ENCODE data around the gene SYNDIG1. TPM values are rescaled to one million over a fixed set of nuclear protein-coding genes. Genes with fewer than 3 reads are reported as not detected.

The SYNDIG1 gene
- total RNA-seq, 1 donor, result 2.2 TPM

DNA sequence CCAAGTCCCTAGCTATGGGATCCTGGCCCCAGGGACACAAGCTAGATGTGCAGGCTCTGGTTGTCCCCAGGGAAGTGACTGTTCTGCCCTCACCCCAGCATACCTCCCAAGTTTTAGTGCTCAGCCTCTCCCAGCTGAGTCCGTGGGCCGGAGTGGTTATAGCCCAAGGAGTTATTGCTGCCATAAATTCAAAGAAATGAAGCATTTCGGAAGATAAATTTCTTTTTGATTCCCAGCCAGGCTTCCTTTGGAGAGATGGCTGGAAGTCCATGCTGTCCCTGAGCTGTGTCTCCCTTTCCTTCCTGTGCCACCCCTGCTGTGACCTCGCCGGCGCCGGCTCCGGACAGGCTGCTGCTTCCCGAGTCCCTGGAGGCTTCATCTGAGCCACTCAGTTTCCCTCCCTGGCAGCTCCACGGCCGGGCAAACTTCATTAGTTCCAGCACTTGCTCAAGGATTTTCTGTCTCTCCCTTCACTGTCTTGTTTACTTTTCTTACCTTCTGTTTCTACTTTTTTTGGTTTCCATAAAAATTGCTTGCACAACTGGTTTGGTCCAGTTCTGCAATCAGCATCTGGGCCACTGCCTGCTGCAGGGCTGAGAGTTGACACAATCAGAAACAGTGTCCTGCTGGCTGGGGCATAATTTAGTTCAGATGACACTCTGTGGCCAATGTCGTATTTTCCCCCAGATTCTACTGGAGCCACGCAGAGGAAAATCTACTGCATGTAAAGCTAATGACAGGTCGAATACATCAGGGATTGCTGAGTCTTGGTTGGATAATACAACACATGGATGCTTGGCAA lies 225.5 kb downstream of the SYNDIG1 start:
- Histone ChIP-seq H3K27me3 (ENCODE audit: insufficient read depth, low read length) (peaks cover 7% of the 10 kb centered on the region), H3K4me1 (ENCODE audit: insufficient read depth, low read length) (peaks cover 8% of the 10 kb centered on the region), H4K20me1 (ENCODE audit: insufficient read depth, low read length) (no peaks in the 10 kb centered on the region), H3K4me3 (ENCODE audit: insufficient read depth, low read length) (no peak overlapping the region), H3K4me2 (ENCODE audit: insufficient read depth, low read length) (peak overlapping the region; percentile 28), H2AFZ (ENCODE audit: low read length) (peak overlapping the region; percentile 51), H3K27ac (ENCODE audit: low read depth, low read length) (no peak overlapping the region), H3K36me3 (ENCODE audit: insufficient read depth, low read length) (no peaks in the 10 kb centered on the region), H3K79me2 (ENCODE audit: insufficient read depth, low read length) (no peaks in the 10 kb centered on the region), H3K9me3 (ENCODE audit: low read depth, low read length) (no peaks in the 10 kb centered on the region)
- peak; percentile 66 for DNase-seq (ENCODE audit: insufficient read length, low spot score, missing footprints)
- TF ChIP-seq, protein P1, sequence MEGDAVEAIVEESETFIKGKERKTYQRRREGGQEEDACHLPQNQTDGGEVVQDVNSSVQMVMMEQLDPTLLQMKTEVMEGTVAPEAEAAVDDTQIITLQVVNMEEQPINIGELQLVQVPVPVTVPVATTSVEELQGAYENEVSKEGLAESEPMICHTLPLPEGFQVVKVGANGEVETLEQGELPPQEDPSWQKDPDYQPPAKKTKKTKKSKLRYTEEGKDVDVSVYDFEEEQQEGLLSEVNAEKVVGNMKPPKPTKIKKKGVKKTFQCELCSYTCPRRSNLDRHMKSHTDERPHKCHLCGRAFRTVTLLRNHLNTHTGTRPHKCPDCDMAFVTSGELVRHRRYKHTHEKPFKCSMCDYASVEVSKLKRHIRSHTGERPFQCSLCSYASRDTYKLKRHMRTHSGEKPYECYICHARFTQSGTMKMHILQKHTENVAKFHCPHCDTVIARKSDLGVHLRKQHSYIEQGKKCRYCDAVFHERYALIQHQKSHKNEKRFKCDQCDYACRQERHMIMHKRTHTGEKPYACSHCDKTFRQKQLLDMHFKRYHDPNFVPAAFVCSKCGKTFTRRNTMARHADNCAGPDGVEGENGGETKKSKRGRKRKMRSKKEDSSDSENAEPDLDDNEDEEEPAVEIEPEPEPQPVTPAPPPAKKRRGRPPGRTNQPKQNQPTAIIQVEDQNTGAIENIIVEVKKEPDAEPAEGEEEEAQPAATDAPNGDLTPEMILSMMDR (IDR thresholded peaks at IDR 0.05; ENCODE audit: extremely low read depth, low read depth, low read length), result no peak

DNA sequence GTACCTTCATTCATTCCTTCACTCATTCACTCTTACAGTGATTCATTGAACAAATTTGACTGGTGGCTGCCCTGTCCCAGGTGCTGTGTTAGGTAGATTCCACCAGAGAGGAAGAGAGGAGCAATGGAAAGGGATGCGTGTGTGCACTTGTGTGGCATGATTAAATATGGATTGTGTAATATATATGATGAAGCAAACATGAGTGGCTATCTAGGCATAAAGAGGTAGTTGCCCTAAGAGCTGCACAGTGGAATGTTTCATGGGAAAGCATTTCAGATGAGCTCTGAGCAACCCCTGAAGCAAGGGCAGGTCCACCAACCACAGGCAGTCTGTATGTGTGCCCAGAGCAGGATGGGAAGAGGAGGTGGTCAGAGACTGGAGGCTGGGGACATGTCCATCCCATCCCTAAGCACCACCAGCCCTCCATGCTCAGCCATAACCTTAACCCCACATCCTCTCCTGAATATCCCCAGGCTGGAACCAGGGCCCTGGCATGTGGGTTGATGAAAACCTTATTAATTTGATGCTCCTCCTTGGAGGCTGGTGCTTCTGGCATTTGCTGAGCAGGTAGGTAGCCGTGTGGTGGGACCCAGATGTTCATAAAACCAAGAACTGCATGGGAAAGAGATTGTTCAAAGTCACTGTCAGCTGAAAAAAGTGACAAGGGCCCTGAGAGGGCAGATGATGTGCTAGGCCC lies 226.2 kb downstream of the SYNDIG1 start:
- Histone ChIP-seq H3K9me3 (ENCODE audit: low read depth, low read length) (no peaks in the 10 kb centered on the region), H3K36me3 (ENCODE audit: insufficient read depth, low read length) (no peaks in the 10 kb centered on the region), H3K27me3 (ENCODE audit: insufficient read depth, low read length) (peaks cover 7% of the 10 kb centered on the region), H4K20me1 (ENCODE audit: insufficient read depth, low read length) (no peaks in the 10 kb centered on the region), H3K4me1 (ENCODE audit: insufficient read depth, low read length) (peaks cover 8% of the 10 kb centered on the region), H3K4me2 (ENCODE audit: insufficient read depth, low read length) (no peak overlapping the region), H3K4me3 (ENCODE audit: insufficient read depth, low read length) (no peak overlapping the region), H2AFZ (ENCODE audit: low read length) (no peak overlapping the region), H3K79me2 (ENCODE audit: insufficient read depth, low read length) (no peaks in the 10 kb centered on the region), H3K27ac (ENCODE audit: low read depth, low read length) (no peak overlapping the region)
- DNase-seq (ENCODE audit: insufficient read length, low spot score, missing footprints), result no peak
- TF ChIP-seq, protein P1 (IDR thresholded peaks at IDR 0.05; ENCODE audit: extremely low read depth, low read depth, low read length), result no peak

DNA sequence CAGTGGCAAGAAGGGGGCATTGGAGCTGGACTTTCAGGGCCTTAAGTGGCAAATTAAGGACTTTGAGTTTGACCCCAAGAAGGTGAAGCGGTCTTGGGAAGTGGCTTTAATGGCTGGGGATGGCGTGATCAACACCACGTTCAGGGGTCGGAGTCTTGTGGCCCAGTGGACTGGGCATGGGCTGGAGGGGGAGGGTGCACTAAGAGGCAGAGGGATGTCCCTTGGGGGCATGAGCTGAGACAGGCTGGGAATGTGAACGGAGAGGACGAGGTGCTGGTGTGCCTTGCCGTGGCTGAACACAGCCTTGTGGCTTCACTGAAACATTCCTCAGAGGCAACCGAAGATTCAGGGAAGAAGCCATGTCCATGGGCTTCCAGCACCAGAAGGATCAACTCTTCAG lies 227.0 kb downstream of the SYNDIG1 start:
- no peak overlapping the region for H2AFZ ChIP-seq (ENCODE audit: low read length)
- H3K4me3 ChIP-seq (ENCODE audit: insufficient read depth, low read length), result no peak overlapping the region
- H3K27ac ChIP-seq (ENCODE audit: low read depth, low read length), result no peak overlapping the region
- H3K27me3 ChIP-seq (ENCODE audit: insufficient read depth, low read length), result peaks cover 7% of the 10 kb centered on the region
- no peaks in the 10 kb centered on the region for H3K9me3 ChIP-seq (ENCODE audit: low read depth, low read length)
- H3K4me1 ChIP-seq (ENCODE audit: insufficient read depth, low read length), result peaks cover 8% of the 10 kb centered on the region
- TF ChIP-seq, protein P1 (IDR thresholded peaks at IDR 0.05; ENCODE audit: extremely low read depth, low read depth, low read length), result no peak
- no peaks in the 10 kb centered on the region for H3K79me2 ChIP-seq (ENCODE audit: insufficient read depth, low read length)
- no peaks in the 10 kb centered on the region for H3K36me3 ChIP-seq (ENCODE audit: insufficient read depth, low read length)
- no peaks in the 10 kb centered on the region for H4K20me1 ChIP-seq (ENCODE audit: insufficient read depth, low read length)
- no peak overlapping the region for H3K4me2 ChIP-seq (ENCODE audit: insufficient read depth, low read length)
- no peak for DNase-seq (ENCODE audit: insufficient read length, low spot score, missing footprints)

DNA sequence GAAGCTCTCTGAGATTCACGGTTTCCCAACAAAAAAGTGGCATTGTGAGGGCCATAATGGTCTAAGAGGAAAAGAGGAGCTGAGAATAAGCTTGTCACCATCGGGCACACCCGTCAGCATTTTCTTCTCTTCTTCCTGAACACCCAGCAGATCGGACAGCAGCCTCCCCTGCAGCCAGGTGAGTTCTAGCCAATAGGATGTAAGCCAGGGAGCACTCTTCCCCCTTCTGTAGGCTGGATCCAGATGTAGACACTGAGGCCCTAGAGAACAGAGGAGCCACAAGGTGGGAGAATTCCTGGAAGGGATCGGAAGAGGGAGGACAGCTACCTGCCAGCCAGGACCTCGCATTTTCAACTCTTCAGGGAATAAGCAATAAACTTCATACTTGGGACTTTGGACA lies 228.0 kb downstream of the SYNDIG1 start:
- Histone ChIP-seq H3K79me2 (ENCODE audit: insufficient read depth, low read length) (no peaks in the 10 kb centered on the region), H3K27me3 (ENCODE audit: insufficient read depth, low read length) (no peaks in the 10 kb centered on the region), H3K9me3 (ENCODE audit: low read depth, low read length) (no peaks in the 10 kb centered on the region), H3K4me2 (ENCODE audit: insufficient read depth, low read length) (no peak overlapping the region), H2AFZ (ENCODE audit: low read length) (no peak overlapping the region), H3K36me3 (ENCODE audit: insufficient read depth, low read length) (no peaks in the 10 kb centered on the region), H3K27ac (ENCODE audit: low read depth, low read length) (no peak overlapping the region), H4K20me1 (ENCODE audit: insufficient read depth, low read length) (no peaks in the 10 kb centered on the region), H3K4me1 (ENCODE audit: insufficient read depth, low read length) (peaks cover 8% of the 10 kb centered on the region), H3K4me3 (ENCODE audit: insufficient read depth, low read length) (no peak overlapping the region)
- peak; percentile 72 for DNase-seq (ENCODE audit: insufficient read length, low spot score, missing footprints)
- TF ChIP-seq, protein P1 (IDR thresholded peaks at IDR 0.05; ENCODE audit: extremely low read depth, low read depth, low read length), result no peak
